Measurements from ENCODE around the gene NKG7.
A peak's percentile ranks its signal among the peaks of the same experiment; 100 is the strongest.
"Not testable (repeated sequence)": the region's sequence is repeated elsewhere in the genome, so short reads cannot be mapped to it uniquely, and the experiment has no call there.

Gene NKG7, protein sequence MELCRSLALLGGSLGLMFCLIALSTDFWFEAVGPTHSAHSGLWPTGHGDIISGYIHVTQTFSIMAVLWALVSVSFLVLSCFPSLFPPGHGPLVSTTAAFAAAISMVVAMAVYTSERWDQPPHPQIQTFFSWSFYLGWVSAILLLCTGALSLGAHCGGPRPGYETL

GRCh38 chr19:51372649-51373504 lies at the start of gene NKG7:
TSS of gene NKG7 (minus strand) at chr19:51372654. CDS start at chr19:51372535, 119 bp downstream.
- no peak for DNase-seq

GRCh38 chr19:51422053-51422448 lies 49.6 kb upstream of the NKG7 start:
- DNase-seq: peak; percentile 31

DNA sequence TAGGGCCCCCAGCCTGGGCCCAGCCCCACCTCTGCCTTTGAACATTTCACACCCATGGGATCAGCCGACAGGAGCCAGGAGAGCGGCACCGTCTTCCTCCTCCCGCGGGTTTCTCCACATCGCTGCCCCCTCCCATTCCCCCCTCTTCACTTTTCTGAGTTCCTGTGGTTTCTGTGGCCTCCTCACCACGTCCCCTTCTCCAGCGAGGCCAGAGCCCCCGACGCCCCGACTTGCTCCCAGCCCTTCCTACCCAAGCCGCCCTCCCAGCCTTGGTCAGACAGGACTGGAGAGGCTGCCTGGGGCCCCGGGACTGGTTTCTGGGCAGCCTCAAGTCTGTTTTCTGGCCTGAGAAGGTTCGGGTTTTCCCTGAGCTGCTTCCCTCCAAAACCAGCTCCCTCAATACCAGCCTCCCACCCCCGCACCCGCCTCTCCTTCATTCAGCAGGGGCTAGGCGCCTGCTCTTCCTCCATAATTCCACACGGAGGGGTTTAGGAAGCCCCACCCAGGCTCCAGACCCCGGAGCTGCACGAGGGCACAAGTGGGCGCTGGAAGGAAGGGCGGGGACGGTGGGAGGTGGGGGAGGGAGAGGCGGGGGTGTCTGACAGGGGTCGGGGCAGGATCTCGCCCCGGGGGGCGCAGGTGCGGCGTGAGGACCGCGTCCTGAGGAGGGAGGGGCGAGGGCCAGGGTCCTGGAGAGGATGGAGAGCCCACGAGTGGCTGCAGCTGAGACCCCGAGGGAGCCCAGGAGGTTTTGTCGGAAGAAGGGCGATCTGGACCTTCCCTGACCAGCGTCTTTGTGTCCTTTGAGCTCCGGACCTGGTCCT lies 49.0 kb upstream of the NKG7 start:
- DNase-seq: no peak

- DNase-seq: not testable (repeated sequence)
Observed at GRCh38 chr19:51420511-51420910, 48.1 kb upstream of the NKG7 start.

GRCh38 chr19:51418707-51419106 lies 46.3 kb upstream of the NKG7 start:
- no peak for DNase-seq

- DNase-seq: no peak
Observed at GRCh38 chr19:51417810-51418157, 45.3 kb upstream of the NKG7 start.

- no peak for DNase-seq
Observed at GRCh38 chr19:51417107-51417809, 44.8 kb upstream of the NKG7 start, which contains the start of gene SIGLEC10. TSS of gene SIGLEC10 (minus strand) at chr19:51417642. CDS start at chr19:51417581, 61 bp downstream.

GRCh38 chr19:51416422-51416821 lies 44.0 kb upstream of the NKG7 start:
- not testable (repeated sequence) for DNase-seq

DNA sequence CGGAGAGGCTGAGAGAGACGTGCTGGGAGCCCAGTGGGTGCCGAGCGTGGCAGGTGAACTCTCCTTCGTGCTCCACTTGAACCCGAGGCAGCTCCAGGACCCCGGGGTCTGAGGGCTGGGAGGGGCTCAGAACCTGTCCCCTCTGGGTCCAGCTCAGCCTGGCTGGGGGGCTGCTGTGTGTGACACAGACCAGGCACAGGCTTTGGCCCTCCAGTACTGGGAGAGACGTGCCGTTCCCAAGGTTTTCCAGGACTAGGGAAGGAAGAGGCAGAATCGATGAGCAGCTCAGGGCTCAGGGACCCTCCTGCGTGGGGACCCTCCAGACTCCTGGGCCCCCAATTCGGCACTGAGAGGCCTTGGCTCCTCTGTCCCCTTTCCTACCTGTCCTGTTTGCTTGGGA lies 42.7 kb upstream of the NKG7 start:
- DNase-seq: no peak

DNA sequence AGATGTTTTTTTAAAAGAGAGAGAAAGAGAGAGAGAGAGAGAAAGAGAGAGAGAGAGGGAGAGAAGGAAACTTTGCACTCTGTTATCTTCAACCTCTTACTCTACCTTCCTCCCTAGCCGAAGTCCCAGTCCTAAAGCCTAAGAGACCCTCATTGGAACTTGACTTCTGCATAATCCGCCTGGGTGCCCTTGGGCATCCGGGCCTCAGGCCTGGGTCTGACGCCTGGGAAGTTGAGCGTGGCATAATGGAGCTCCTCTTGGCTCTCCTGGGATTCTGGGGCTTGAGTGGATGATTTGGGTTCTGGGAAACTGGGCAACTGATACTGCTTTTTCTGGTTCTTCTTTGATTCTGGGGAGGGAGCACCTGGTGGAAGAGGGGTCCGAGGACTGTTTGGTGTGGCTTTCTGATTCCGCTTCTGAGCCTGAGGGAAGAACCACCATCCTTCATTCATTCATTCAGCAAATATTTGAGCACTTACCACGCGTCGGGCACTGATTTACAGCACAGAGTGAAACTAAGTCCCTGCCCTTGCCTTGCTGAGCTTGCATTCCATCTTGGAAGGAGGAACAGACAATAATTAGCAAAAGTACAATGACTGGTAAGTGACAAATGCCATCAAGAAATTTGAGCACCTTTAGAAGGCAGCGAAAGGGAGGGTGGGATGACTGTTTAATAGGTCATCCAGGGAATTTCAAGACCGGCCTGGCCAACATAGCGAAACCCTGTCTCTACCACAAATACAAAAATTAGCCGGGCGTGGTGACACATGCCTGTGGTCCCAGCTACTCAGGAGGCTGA lies 38.7 kb upstream of the NKG7 start:
- no peak for DNase-seq

GRCh38 chr19:51407511-51408131 lies 35.2 kb upstream of the NKG7 start:
- no peak for DNase-seq

GRCh38 chr19:51402117-51402516 lies 29.7 kb upstream of the NKG7 start:
- DNase-seq: no peak

GRCh38 chr19:51399936-51400335 lies 27.5 kb upstream of the NKG7 start:
- DNase-seq: not testable (repeated sequence)

DNA sequence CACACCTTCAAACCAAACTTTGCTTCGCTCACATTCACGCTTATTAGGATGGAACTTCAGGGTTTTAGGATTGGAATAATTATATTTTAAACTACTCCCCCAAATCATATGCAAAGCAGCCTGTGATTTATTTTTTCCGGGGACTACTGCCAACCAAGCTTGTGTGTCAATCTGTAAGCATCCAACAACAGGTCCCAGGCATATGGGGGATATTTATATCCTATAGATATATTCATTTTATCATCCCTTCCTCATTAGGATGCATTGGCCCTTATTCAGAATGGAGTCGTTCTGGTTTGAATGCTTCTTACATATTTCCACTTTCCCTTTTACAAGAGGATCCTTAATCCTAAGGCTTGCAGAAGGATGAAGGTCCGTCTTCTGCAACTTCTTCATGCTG lies 26.8 kb upstream of the NKG7 start:
- DNase-seq: no peak

DNA sequence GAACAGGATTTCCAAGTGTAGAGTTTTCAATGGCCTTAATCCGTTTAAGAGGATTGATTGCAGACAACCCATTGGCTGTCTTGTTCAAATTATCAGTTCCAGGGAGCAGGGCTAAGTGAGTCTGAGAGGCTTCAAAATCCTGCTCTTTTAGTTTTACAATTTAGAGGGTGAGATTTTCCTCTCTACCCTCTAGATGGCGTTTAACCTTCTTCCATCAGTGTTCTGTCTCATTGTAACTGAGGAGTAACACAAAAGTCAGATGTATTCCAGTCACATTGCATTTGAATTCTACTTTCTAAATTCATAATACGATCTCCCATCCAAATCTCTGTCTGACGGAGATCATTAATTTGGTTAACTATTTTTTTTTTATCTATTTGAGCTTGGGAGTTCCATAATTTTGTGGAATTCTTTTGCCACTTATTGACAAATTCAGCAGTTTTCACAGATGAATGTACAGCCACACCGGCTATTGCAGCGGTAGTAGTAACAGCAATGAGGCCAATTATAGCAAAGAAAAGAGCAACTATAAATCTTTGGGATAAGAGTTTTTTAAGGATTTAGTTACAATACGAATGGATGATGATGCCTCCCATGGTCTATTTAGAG lies 25.7 kb upstream of the NKG7 start:
- peak; percentile 1 for DNase-seq

DNA sequence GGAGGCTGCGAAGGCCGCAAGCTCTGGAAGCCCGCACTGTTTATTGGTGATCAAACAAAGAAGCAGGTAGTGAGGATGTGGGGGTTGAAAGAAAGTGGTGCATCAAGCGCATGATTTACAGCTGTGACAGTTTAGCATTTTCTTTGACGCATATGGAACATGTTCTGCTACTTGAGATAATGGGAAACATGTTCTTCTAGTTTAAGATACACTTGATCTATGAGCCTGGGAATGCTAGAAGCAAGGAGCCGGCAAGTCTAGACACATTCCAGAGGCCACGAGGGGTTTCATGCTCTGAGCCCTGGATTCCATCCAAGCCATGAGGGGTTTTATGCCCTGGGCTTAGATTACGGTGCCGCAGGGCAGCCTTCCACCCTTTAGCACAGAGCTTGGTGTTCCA lies 25.0 kb upstream of the NKG7 start:
- not testable (repeated sequence) for DNase-seq

GRCh38 chr19:51396175-51396574 lies 23.7 kb upstream of the NKG7 start:
- no peak for DNase-seq

- DNase-seq: peak; percentile 92
Observed at GRCh38 chr19:51394050-51394836, 21.8 kb upstream of the NKG7 start.

- no peak for DNase-seq
Observed at GRCh38 chr19:51392701-51393100, 20.2 kb upstream of the NKG7 start.

- DNase-seq: no peak
Observed at GRCh38 chr19:51391073-51391611, 18.7 kb upstream of the NKG7 start.

Data from NCI-H774 (cell line).